Left lung (tissue), 10 donors: ENCODE data around the gene TEX38. TPM values are rescaled to one million over a fixed set of nuclear protein-coding genes. Genes with fewer than 3 reads are reported as not detected.
"Not testable (repeated sequence)": the region's sequence is repeated elsewhere in the genome, so short reads cannot be mapped to it uniquely, and the experiment has no call there.

Source experiments
- ATAC-seq: fragments of 200-7000 bp; cut with Tn5 transposase; one replicate; pipeline ENCODE4 v1.9.1; 2020; ENCODE audit warnings: moderate library complexity
- DNase-seq, 4 donors: peaks; one replicate each; pipeline ENCODE4 v3.0.0-alpha.2; 2013 to 2020
- H3K27ac ChIP-seq, 2 donors: fragments of 200-600 bp; sonication (generic) in 1 of 2; one replicate each; pipeline versions ENCODE4 v1.5.0 to v1.8.0; 2020 to 2021
- H3K27me3 ChIP-seq, 2 donors: fragments of 200-600 bp; sonication (generic) in 1 of 2; one replicate each; pipeline versions ENCODE4 v1.5.0 to v1.8.0; 2020 to 2021
- H3K36me3 ChIP-seq, 2 donors: fragments of 200-600 bp; sonication (generic) in 1 of 2; one replicate each; pipeline versions ENCODE4 v1.5.0 to v1.8.0; 2020 to 2021
- H3K4me1 ChIP-seq, 2 donors: fragments of 200-600 bp; one replicate each; pipeline ENCODE4 v1.8.0; 2021
- H3K4me3 ChIP-seq, 2 donors: fragments of 200-600 bp; sonication (generic) in 1 of 2; one replicate each; pipeline versions ENCODE4 v1.5.0 to v1.8.0; 2020 to 2021; ENCODE audit warnings: mild to moderate bottlenecking in 1 of 2
- H3K9me3 ChIP-seq, 2 donors: fragments of 200-600 bp; sonication (generic) in 1 of 2; one replicate each; pipeline versions ENCODE4 v1.5.0 to v1.8.0; 2020 to 2021
- intact Hi-C, 2 donors: fragments of 100-400 bp; cut with DNase I; formaldehyde crosslinking; loops; one replicate each; pipeline versions ENCODE4 v1.11.2 to v1.14.2; 2022
- polyA plus RNA-seq, 6 donors: library from polyadenylated mRNA; unstranded; fragments of 120-200 nt; gene quantifications; one replicate each; pipeline ENCODE4 v1.2.1, GENCODE V29; 2013; ENCODE audit not compliant: insufficient read length in 6 of 6
- total RNA-seq, 2 donors: library from RNA; stranded (reverse); fragmentation: NEBNext Ultra II Directional; extraction: Animal tissue kit (Norgen Biotek cat#: 25700); gene quantifications; one replicate each; pipeline ENCODE4 v1.2.1, GENCODE V29; 2021
- TF ChIP-seq, protein P1 (sequence below), 2 donors: fragments of 200-600 bp; sonication (generic) in 1 of 2; IDR thresholded peaks; one replicate each; pipeline versions ENCODE4 v1.5.0 to v1.8.0; 2021; ENCODE audit warnings: antibody characterized with exemption in 2 of 2
- donor health status: DM: no; HTN: yes; CAD: no.
- donor health status: DM: no; HTN: no; CAD: no.

TEX38 gene
- total and polyA plus RNA-seq, 8 donors, result 0.31 to 0.64 (median 0.49) TPM; not detected in 2

DNA sequence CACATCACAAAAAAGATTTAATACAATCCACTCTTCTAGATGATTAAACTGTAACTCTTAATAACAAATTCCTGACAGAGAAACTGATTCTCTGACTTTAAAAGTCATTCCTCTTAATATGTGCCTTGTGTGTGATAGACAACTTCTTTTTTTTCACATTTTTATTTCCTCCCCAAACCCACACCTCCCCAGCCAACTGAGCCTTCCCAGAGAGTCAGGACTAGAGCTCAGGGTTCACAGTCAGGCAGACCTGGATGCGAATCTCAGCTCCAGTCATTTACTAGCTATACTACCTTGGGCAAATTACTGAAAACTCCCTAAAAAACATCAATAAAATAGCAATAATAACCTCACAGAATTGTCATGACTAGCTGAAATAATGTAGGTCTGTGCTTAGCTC lies 17.6 kb upstream of the TEX38 start:
- TF ChIP-seq, protein P1, sequence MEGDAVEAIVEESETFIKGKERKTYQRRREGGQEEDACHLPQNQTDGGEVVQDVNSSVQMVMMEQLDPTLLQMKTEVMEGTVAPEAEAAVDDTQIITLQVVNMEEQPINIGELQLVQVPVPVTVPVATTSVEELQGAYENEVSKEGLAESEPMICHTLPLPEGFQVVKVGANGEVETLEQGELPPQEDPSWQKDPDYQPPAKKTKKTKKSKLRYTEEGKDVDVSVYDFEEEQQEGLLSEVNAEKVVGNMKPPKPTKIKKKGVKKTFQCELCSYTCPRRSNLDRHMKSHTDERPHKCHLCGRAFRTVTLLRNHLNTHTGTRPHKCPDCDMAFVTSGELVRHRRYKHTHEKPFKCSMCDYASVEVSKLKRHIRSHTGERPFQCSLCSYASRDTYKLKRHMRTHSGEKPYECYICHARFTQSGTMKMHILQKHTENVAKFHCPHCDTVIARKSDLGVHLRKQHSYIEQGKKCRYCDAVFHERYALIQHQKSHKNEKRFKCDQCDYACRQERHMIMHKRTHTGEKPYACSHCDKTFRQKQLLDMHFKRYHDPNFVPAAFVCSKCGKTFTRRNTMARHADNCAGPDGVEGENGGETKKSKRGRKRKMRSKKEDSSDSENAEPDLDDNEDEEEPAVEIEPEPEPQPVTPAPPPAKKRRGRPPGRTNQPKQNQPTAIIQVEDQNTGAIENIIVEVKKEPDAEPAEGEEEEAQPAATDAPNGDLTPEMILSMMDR (IDR thresholded peaks at IDR 0.05), result no peak
- Histone ChIP-seq H3K27me3 (no peaks in the 10 kb centered on the region), H3K9me3 (peaks cover 0 to 2% of the 10 kb centered on the region in 2 donors), H3K36me3 (peaks cover 0 to 79% of the 10 kb centered on the region in 2 donors), H3K4me1 (no peaks in the 10 kb centered on the region), H3K4me3 (no peak overlapping the region), H3K27ac (no peak overlapping the region)
- intact Hi-C loops, result no loop called here
- DNase-seq, result no peak
- ATAC-seq, result no peak

DNA sequence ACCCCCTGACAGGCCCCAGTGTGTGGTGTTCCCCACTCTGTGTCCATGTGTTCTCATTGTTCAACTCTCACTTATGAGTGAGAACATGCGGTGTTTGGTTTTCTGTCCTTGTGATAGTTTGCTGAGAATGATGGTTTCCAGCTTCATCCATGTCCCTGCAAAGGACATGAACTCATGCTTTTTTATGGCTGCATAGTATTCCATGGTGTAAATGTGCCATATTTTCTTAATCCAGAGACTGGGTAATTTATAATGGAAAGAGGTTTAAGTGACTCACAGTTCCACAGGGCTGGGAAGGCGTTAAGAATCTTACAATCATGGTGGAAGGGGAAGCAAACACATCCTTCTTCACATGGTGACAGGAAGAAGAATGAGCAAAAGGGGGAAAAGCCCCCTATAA lies 17.0 kb upstream of the TEX38 start:
- H3K4me1 ChIP-seq, H3K27ac ChIP-seq, ATAC-seq, H3K27me3 ChIP-seq, H3K9me3 ChIP-seq, intact Hi-C loops, H3K4me3 ChIP-seq, DNase-seq: not testable (repeated sequence)
- peaks cover 0 to 77% of the 10 kb centered on the region in 2 donors for H3K36me3 ChIP-seq

DNA sequence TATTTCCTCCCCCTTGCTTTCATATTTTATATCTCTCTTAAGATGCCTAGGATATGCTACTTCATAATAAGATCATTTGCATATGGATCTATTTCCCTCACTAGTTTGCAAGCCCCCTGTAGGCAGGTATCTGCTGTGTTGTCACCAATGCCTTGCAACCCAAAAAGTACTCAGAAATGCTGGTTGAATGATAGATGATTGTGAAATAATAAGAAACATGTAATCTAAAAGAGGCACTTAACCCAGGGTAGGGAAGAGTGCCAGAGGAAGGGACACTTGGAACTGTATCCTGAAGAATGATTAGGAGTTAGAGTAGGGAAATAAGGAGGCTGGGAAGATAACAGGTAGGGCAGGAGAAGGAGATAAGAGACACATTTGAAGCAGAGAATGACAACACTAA lies 15.8 kb upstream of the TEX38 start:
- TF ChIP-seq, protein P1 (IDR thresholded peaks at IDR 0.05), result no peak

DNA sequence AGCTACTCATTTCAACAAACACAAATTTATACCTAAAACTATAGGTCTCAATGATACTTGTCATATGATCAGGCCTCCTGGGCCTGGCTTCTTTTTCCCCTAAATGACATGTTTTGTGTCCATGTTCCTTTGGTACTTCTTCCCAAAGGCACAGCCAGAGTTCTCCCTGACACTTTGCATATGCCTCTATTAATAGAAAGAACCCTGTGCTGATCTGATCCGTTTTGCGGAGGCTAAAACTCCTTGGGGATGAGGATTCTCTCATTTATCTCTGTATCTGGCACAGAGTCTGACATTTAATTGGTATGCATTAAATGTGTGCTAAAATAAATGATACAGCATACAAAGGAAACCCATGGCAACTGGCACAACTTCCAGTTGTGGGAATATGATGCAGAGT lies 15.0 kb upstream of the TEX38 start:
- DNase-seq (no peak), ATAC-seq (no peak)
- no peaks in the 10 kb centered on the region for H3K9me3 ChIP-seq
- no peak overlapping the region for H3K27ac ChIP-seq
- H3K27me3 ChIP-seq, result no peaks in the 10 kb centered on the region
- H3K36me3 ChIP-seq, result peaks cover 0 to 68% of the 10 kb centered on the region in 2 donors
- intact Hi-C loops, result no loop called here
- H3K4me3 ChIP-seq, result no peak overlapping the region
- TF ChIP-seq, protein P1 (IDR thresholded peaks at IDR 0.05), result no peak
- no peaks in the 10 kb centered on the region for H3K4me1 ChIP-seq

More for the DNA sequence above, 15.8 kb upstream of the TEX38 start:
- no peak overlapping the region for H3K27ac ChIP-seq
- H3K27me3 ChIP-seq, result no peaks in the 10 kb centered on the region
- intact Hi-C loops, result no loop called here
- ATAC-seq (no peak), DNase-seq (no peak)
- peaks cover 0 to 68% of the 10 kb centered on the region in 2 donors for H3K36me3 ChIP-seq
- no peak overlapping the region for H3K4me3 ChIP-seq
- no peaks in the 10 kb centered on the region for H3K4me1 ChIP-seq
- no peaks in the 10 kb centered on the region for H3K9me3 ChIP-seq

DNA sequence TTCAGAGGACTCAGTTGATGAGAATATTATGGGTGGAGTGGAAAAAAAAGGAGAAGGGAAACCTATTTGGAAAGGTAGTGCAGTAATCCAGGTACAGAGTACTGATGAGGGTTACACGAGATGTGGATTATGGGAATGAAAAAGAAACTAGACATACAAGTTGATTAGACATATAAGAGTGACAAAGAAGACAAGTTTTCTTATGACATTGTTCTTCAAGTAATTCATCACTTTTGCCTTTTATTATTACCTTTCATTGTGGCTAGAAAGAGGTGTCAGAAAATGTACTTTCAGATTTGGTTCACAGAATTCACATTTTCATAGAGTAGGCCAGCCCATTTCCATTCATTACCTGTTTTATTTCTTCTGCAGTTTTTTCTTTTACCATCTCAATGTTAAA lies 13.9 kb upstream of the TEX38 start:
- no peak overlapping the region for H3K27ac ChIP-seq
- no peaks in the 10 kb centered on the region for H3K9me3 ChIP-seq
- ATAC-seq (no peak), DNase-seq (no peak)
- H3K4me3 ChIP-seq, result no peak overlapping the region
- no peaks in the 10 kb centered on the region for H3K4me1 ChIP-seq
- intact Hi-C loops, result no loop called here
- TF ChIP-seq, protein P1 (IDR thresholded peaks at IDR 0.05), result no peak
- H3K27me3 ChIP-seq, result no peaks in the 10 kb centered on the region
- peaks cover 0 to 60% of the 10 kb centered on the region in 2 donors for H3K36me3 ChIP-seq

DNA sequence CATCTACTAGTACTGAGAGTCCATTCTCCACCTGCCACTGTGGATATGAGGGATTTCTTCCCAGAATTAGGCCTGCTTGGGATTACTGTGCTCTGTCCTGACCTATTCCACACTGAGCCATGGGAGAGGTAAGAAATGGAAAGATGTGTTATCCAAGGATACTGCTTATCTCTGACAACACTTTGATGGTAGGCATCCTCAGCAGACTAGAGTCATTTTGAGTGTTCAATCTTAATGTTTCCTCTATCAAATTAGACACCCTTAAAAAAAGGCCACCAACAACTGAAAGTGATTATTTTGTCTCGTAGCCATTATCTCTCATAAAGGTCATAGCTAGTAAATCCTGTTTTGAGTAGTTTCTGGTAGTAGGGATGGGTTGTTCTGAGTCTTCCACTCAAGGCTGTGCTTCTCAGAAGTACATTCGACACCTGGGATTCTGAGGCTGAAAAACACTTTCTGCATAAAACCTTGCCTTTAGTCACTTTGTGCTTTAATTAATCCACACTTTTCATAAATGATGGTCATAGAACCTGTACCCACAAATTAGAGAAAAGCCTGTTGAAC lies 12.3 kb upstream of the TEX38 start:
- no peak for ATAC-seq
- H3K9me3 ChIP-seq, result no peaks in the 10 kb centered on the region
- H3K36me3 ChIP-seq, result peaks cover 0 to 50% of the 10 kb centered on the region in 2 donors

DNA sequence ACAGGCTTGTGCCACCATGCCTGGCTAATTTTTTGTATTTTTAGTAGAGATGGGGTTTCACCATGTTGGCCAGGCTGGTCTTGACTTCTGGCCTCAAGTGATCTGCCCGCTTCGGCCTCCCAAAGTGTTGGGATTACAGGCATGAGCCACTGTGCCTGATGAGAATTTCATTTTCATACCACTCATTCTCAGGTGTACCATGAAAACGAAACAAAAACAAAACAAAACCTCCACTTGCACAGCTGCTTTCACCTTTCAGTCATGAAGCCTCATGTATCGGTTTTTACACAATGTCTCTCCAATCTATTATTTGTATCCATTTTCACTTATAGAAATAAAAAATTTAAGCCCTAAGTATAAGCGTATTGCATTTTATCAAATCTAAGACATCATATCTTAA lies 11.5 kb upstream of the TEX38 start:
- H3K36me3 ChIP-seq, result peaks cover 0 to 52% of the 10 kb centered on the region in 2 donors
- ATAC-seq, H3K4me3 ChIP-seq, H3K27me3 ChIP-seq, H3K4me1 ChIP-seq, H3K9me3 ChIP-seq, H3K27ac ChIP-seq, DNase-seq, intact Hi-C loops: not testable (repeated sequence)

More for the DNA sequence above, 12.3 kb upstream of the TEX38 start:
- Histone ChIP-seq H3K4me3 (no peak overlapping the region), H3K27ac (no peak overlapping the region), H3K27me3 (no peaks in the 10 kb centered on the region), H3K4me1 (no peaks in the 10 kb centered on the region)
- DNase-seq, result no peak
- intact Hi-C loops, result no loop called here
- TF ChIP-seq, protein P1 (IDR thresholded peaks at IDR 0.05), result no peak

DNA sequence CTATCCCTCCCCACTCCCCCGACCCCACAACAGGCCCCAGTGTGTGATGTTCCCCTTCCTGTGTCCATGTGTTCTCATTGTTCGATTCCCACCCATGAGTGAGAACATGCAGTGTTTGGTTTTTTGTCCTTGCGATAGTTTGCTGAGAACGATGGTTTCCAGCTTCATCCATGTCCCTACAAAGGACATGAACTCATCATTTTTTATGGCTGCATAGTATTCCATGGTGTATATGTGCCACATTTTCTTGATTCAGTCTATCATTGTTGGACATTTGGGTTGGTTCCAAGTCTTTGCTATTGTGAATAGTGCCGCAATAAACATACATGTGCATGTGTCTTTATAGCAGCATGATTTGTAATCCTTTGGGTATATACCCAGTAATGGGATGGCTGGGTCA lies 8.7 kb upstream of the TEX38 start:
- peaks cover 12 to 18% of the 10 kb centered on the region in 2 donors for H3K4me1 ChIP-seq
- ATAC-seq, intact Hi-C loops, H3K4me3 ChIP-seq, DNase-seq, H3K27me3 ChIP-seq, H3K27ac ChIP-seq, H3K9me3 ChIP-seq: not testable (repeated sequence)
- H3K36me3 ChIP-seq, result peaks cover 0 to 27% of the 10 kb centered on the region in 2 donors
